K562 (cell line): ENCODE data around the gene NPAS2. TPM values are rescaled to one million over a fixed set of nuclear protein-coding genes. Genes with fewer than 3 reads are reported as not detected.
A peak's percentile ranks its signal among the peaks of the same experiment; 100 is the strongest.

Source experiments
- CBX1 ChIP-seq: sonication (generic); IDR thresholded peaks from 2 replicates; pipeline ENCODE4 v1.6.1; 2016; ENCODE audit warnings: antibody characterized with exemption, low read depth, mild to moderate bottlenecking
- DDX20 ChIP-seq: fragments of 450-650 bp; IDR thresholded peaks from 2 replicates; pipeline ENCODE4 v1.6.1; 2016; ENCODE audit warnings: missing genetic modification characterization, low read depth, mild to moderate bottlenecking, missing compliant biosample characterization, moderate library complexity
- GTF2F1 ChIP-seq: IDR thresholded peaks from 2 replicates; pipeline ENCODE4 v1.6.1; 2011; ENCODE audit warnings: low read depth, low read length, improper control_type of control experiment
- NCOA6 ChIP-seq: fragments of 450-650 bp; IDR thresholded peaks from 2 replicates; pipeline ENCODE4 v1.6.1; 2017; ENCODE audit warnings: mild to moderate bottlenecking
- RBFOX2 ChIP-seq: fragments of 200-400 bp; formaldehyde crosslinking; IDR thresholded peaks from 2 replicates; pipeline ENCODE4 v1.6.1; 2017; ENCODE audit warnings: low read depth, mild to moderate bottlenecking, low read length, moderate library complexity
- U2AF2 ChIP-seq: fragments of 200-400 bp; formaldehyde crosslinking; optimal IDR thresholded peaks from 2 replicates; pipeline ENCODE3; 2017; ENCODE audit warnings: low read depth, mild to moderate bottlenecking, low read length
- ZNF830 ChIP-seq: fragments of 250-450 bp; sonication (Bioruptor Pico); IDR thresholded peaks from 2 replicates; pipeline ENCODE4 v1.5.0; 2021; ENCODE audit warnings: mild to moderate bottlenecking
- polyA plus RNA-seq, 8 experiments: library from polyadenylated mRNA; depleted of rRNA in 4 of 8; stranded (reverse) in 5 of 8; unstranded in 3 of 8; fragments of >200 nt; fragmentation: Nextera tagmentation in 2 of 8; fragmentation: Illumina TruSeq in 1 of 8; extraction: Ambion mirVana in 2 of 8; extraction: Trizol in 1 of 8; gene quantifications; 2 replicates each; pipeline versions ENCODE4 v1.2.1 to v1.2.3, GENCODE V29; 2011 to 2014; ENCODE audit warnings: inconsistent platforms in 1 of 8, missing spikeins in 1 of 8
- total RNA-seq, 7 experiments: library from RNA; depleted of rRNA in 6 of 7; stranded (reverse); fragments of >200 nt in 6 of 7; fragmentation: Illumina TruSeq in 2 of 7; extraction: Trizol in 2 of 7; gene quantifications; 2 replicates each; pipeline versions ENCODE4 v1.2.1 to v1.2.3, GENCODE V29; 2011 to 2021; ENCODE audit warnings: low replicate concordance in 1 of 7
- TF ChIP-seq, protein P1 (sequence below): sonication (generic); formaldehyde crosslinking; IDR thresholded peaks from 2 replicates; pipeline ENCODE4 v1.8.0; 2022; ENCODE audit warnings: mild to moderate bottlenecking, missing genetic modification reagents
- TF ChIP-seq, protein P2 (sequence below): fragments of 200-400 bp; formaldehyde crosslinking; IDR thresholded peaks from 2 replicates; pipeline ENCODE4 v1.6.1; 2017; ENCODE audit warnings: mild to moderate bottlenecking, low read depth, low read length, moderate library complexity
- TF ChIP-seq, protein P3 (sequence below): sonication (generic); formaldehyde crosslinking; IDR thresholded peaks from 2 replicates; pipeline ENCODE4 v1.4.0; 2020; ENCODE audit warnings: mild to moderate bottlenecking, missing genetic modification reagents
- TF ChIP-seq, protein P4 (sequence below): sonication (generic); formaldehyde crosslinking; IDR thresholded peaks from 2 replicates; pipeline ENCODE4 v1.8.0; 2023; ENCODE audit warnings: missing genetic modification reagents, mild to moderate bottlenecking, borderline replicate concordance

Gene NPAS2
- total and polyA plus RNA-seq, 9 of the 15 experiments (the other 6 are each of a cell fraction or from before 2014, with no cell fraction given) = 0.06 to 0.29 (median 0.07) TPM; not detected in 5

DNA sequence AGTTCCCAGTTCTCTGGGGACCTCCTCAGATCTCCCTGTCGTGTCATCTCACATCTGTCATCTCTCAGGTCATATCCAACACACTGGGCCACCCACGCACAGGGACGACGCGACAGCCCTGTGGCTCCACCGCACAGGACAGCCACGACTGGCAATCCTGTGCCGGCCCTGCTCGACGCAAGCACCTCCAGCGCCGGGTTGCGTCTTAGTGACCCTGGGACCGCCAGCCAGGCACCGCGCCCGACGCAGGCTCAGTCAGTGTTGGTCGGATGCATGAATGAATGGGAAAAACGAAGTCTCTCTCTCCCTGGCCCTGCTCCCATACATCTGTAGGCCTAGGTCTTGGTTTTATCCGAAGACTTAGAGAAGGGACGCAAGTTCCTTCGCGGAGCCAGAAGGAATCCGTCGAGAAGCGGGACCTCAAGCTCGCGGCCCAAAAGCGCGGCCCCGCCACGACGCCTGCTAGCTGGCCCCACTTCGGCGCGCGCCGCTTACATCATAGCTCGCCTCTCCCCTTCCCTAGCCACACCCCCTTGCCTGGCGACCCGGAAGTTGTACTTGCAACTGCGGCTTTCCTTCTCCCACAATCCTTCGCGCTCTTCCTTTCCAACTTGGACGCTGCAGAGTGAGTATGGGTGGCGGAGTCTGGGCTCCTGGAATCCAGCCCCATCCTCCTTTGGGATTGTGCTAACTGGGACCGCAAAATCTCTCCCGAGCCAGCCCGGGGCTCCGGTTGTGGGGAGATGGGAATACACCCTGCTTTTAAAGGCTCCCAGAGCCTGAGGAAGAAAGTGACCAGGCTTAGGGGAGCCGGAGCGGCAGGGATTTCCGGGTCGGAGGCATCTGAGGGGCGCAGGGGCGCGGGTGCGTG is 182.0 kb downstream of the NPAS2 start, which contains the start of gene RPL31 (continued):
- TF ChIP-seq, protein P1, sequence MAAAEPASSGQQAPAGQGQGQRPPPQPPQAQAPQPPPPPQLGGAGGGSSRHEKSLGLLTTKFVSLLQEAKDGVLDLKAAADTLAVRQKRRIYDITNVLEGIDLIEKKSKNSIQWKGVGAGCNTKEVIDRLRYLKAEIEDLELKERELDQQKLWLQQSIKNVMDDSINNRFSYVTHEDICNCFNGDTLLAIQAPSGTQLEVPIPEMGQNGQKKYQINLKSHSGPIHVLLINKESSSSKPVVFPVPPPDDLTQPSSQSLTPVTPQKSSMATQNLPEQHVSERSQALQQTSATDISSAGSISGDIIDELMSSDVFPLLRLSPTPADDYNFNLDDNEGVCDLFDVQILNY (CRISPR knock-in tag) = peak; percentile 100
- TF ChIP-seq U2AF2 = no peak
- TF ChIP-seq CBX1 = peak; percentile 87
- peak; percentile 92 for TF ChIP-seq GTF2F1
- TF ChIP-seq, protein P2, sequence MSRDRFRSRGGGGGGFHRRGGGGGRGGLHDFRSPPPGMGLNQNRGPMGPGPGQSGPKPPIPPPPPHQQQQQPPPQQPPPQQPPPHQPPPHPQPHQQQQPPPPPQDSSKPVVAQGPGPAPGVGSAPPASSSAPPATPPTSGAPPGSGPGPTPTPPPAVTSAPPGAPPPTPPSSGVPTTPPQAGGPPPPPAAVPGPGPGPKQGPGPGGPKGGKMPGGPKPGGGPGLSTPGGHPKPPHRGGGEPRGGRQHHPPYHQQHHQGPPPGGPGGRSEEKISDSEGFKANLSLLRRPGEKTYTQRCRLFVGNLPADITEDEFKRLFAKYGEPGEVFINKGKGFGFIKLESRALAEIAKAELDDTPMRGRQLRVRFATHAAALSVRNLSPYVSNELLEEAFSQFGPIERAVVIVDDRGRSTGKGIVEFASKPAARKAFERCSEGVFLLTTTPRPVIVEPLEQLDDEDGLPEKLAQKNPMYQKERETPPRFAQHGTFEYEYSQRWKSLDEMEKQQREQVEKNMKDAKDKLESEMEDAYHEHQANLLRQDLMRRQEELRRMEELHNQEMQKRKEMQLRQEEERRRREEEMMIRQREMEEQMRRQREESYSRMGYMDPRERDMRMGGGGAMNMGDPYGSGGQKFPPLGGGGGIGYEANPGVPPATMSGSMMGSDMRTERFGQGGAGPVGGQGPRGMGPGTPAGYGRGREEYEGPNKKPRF = no peak
- TF ChIP-seq ZNF830 (CRISPR knock-in tag) = 0 out of 2 replicates have a peak, but pooled peaks have one; percentile 39
- TF ChIP-seq DDX20 (tag) = no peak
- TF ChIP-seq RBFOX2 = peak; percentile 100
- no peak for TF ChIP-seq NCOA6
- TF ChIP-seq, protein P3, sequence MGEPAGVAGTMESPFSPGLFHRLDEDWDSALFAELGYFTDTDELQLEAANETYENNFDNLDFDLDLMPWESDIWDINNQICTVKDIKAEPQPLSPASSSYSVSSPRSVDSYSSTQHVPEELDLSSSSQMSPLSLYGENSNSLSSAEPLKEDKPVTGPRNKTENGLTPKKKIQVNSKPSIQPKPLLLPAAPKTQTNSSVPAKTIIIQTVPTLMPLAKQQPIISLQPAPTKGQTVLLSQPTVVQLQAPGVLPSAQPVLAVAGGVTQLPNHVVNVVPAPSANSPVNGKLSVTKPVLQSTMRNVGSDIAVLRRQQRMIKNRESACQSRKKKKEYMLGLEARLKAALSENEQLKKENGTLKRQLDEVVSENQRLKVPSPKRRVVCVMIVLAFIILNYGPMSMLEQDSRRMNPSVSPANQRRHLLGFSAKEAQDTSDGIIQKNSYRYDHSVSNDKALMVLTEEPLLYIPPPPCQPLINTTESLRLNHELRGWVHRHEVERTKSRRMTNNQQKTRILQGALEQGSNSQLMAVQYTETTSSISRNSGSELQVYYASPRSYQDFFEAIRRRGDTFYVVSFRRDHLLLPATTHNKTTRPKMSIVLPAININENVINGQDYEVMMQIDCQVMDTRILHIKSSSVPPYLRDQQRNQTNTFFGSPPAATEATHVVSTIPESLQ (CRISPR knock-in tag) = peak; percentile 99
- TF ChIP-seq, protein P4, sequence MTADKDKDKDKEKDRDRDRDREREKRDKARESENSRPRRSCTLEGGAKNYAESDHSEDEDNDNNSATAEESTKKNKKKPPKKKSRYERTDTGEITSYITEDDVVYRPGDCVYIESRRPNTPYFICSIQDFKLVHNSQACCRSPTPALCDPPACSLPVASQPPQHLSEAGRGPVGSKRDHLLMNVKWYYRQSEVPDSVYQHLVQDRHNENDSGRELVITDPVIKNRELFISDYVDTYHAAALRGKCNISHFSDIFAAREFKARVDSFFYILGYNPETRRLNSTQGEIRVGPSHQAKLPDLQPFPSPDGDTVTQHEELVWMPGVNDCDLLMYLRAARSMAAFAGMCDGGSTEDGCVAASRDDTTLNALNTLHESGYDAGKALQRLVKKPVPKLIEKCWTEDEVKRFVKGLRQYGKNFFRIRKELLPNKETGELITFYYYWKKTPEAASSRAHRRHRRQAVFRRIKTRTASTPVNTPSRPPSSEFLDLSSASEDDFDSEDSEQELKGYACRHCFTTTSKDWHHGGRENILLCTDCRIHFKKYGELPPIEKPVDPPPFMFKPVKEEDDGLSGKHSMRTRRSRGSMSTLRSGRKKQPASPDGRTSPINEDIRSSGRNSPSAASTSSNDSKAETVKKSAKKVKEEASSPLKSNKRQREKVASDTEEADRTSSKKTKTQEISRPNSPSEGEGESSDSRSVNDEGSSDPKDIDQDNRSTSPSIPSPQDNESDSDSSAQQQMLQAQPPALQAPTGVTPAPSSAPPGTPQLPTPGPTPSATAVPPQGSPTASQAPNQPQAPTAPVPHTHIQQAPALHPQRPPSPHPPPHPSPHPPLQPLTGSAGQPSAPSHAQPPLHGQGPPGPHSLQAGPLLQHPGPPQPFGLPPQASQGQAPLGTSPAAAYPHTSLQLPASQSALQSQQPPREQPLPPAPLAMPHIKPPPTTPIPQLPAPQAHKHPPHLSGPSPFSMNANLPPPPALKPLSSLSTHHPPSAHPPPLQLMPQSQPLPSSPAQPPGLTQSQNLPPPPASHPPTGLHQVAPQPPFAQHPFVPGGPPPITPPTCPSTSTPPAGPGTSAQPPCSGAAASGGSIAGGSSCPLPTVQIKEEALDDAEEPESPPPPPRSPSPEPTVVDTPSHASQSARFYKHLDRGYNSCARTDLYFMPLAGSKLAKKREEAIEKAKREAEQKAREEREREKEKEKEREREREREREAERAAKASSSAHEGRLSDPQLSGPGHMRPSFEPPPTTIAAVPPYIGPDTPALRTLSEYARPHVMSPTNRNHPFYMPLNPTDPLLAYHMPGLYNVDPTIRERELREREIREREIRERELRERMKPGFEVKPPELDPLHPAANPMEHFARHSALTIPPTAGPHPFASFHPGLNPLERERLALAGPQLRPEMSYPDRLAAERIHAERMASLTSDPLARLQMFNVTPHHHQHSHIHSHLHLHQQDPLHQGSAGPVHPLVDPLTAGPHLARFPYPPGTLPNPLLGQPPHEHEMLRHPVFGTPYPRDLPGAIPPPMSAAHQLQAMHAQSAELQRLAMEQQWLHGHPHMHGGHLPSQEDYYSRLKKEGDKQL (CRISPR knock-in tag) = peak; percentile 99
